ENCODE measurements around the gene RCL1.

RCL1 gene

DNA sequence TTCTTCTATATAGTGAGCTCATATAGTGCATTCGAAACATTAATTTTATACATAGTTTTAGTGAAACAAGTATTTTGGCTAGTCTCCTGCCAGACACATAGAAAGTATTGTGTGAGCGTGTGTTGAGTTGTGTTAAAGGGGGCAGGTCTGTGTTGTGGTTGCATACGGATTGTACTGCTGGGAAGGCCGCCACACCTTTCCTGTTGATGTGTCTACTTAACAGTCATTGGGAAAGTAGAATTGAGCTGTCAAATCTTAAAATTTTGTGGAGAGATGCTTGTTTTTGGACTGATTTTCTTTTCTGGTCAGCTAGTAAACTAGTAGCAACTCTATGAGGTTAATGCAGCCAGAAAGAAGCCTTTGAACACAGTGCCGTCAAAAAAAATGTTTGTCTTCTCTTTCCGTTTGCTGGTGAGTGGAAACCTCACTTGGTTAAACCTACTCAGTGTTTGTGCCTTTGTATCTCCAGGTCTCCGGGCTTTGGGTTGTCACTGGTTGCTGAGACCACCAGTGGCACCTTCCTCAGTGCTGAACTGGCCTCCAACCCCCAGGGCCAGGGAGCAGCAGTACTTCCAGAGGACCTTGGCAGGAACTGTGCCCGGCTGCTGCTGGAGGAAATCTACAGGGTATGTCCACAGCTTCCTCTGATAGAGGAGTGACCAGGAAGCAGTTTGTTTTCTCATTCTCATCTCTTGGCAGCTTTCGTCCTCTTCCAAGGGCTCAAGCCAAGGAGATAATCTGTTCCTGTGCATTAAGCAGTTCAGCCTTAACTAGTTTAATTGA is 51.5 kb downstream of the RCL1 start:
- no peak for DNase-seq

DNA sequence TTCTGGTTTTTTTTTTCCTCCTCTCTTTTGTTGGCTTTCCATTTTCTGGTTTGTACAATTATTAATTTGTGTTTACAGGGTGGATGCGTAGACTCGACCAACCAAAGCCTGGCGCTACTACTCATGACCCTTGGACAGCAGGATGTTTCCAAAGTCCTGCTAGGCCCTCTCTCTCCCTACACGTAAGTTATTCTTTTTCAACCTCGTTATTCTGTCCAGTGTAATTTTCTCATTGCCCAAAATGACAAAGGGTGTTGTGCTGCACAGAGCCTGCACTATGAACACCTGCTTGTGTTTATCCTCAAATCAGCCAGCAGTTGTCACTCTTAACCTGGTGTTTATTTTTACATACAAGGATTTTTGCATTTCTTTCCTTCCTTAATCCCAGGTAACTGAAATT is 56.6 kb downstream of the RCL1 start:
- peak; percentile 38 for DNase-seq

- DNase-seq: no peak
These were observed 58.0 kb downstream of the RCL1 start for GRCh38 chr9:4850603-4851310.

DNA sequence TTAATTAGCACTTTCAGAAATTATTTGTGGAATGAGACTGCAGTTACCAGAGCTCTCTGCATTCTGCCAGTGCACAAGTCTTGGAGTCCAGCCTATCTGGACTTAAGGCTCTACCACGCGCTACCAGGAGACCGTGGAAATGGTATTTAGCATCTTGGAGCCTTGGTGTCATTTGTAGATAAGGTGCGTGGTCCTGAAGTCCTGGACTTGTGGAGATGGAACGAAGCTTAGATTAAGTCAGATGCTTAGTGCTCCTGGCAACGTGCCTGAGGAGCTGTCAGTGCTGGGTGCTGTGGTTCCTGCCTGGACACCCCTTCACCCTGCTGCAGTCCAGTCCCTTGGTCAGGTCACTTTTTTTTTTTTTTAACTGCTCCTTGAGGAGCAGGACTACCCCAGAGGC is 59.7 kb downstream of the RCL1 start:
- DNase-seq: no peak

DNA sequence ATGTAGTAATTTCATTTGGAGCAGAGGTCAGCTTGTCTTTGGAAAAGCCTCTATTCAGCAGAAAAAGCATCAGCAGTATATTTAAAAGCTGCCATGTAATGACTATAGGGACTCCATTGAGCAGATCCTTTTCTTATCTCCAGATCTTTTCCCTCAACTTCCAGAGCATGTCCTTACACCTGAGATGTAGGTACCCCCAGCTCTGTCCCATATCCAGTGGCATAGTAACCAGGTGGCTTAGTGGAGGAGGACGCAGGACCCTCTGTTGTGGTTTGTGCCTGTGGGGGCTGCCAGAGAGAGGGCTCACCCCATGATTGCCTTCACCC is 61.5 kb downstream of the RCL1 start:
- DNase-seq: no peak

DNA sequence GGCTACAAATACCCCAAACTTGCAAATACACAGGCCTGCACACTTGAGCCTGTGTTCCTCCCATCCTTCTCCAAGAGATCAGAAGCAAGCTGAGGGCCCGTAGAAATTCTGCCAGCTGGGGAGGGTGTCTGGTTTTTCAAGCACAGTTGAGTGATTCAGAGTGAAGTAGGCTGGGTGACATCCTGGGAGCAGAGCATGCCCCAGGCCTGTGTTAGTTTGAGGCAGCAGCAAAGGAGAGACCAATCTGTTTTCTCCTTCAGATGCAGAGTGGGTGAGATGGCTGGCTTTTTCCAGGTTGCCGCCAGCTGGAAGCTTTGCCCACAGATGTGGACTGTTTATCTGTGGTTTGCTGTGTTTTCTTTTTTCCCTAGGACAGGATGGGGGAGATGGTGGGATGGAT is 63.1 kb downstream of the RCL1 start:
- no peak for DNase-seq

DNA sequence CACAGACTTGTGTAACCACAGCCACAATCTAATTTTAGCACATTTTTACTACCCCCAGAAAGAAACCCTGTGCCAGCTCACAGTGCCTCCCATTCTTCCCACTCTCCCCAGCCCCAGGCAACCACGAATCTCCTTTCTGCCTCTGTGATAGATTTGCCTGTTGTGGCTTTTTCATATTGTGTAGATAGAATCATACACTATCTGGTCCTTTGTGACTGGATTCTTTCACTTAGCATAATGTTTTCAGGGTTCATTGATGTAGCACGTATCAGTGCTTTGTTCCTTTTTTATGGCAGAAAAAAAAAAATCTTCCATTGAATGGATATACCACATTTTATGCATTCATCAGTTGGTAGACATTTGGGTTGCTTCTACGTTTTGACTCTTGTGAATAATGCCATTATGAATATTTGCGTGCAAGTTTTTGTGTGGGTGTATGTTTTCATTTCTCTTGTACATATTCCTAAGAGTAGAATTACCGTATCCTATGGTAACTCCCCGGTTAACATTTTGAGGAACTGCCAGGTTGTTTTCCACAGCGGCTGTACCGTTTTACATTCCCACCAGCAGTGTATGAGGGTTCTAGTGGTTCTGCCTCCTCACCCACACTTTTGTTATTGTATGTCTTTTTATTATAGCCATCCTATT is 64.5 kb downstream of the RCL1 start:
- no peak for DNase-seq

- DNase-seq: peak; percentile 74
These were observed 66.3 kb downstream of the RCL1 start for GRCh38 chr9:4859035-4859434.

GRCh38 chr9:4860383-4860782 is 67.6 kb downstream of the RCL1 start:
- no peak for DNase-seq

- no peak for DNase-seq
These were observed 68.4 kb downstream of the RCL1 start for GRCh38 chr9:4861145-4861544.

GRCh38 chr9:4861736-4862451 is 69.2 kb downstream of the RCL1 start:
- DNase-seq: no peak

- DNase-seq: no peak
These were observed 69.9 kb downstream of the RCL1 start for GRCh38 chr9:4862506-4863250.

DNA sequence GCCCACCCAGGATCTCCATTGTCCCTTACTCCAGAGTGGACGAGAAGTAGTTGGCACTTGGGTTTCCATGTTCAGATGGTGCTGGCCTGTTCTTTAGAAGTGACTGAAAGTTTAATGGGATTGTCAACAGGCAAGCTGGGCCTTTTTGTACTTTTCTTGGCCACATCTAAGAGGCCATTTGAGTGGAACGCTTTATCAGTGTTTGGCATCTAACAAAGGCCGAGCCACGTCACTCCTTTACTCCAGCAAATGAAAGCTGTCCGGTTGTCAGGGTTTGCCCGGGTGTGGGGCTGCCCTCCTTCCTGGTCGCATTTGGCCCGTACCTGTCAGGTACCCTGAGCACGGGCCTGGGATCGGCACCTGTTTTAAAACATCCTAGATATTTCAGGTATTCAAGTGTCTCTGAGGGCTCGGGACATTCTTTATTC is 71.5 kb downstream of the RCL1 start:
- no peak for DNase-seq

- DNase-seq: no peak
These were observed 72.0 kb downstream of the RCL1 start for GRCh38 chr9:4864698-4865097.

- DNase-seq: no peak
These were observed 72.9 kb downstream of the RCL1 start for GRCh38 chr9:4865681-4866080.

DNA sequence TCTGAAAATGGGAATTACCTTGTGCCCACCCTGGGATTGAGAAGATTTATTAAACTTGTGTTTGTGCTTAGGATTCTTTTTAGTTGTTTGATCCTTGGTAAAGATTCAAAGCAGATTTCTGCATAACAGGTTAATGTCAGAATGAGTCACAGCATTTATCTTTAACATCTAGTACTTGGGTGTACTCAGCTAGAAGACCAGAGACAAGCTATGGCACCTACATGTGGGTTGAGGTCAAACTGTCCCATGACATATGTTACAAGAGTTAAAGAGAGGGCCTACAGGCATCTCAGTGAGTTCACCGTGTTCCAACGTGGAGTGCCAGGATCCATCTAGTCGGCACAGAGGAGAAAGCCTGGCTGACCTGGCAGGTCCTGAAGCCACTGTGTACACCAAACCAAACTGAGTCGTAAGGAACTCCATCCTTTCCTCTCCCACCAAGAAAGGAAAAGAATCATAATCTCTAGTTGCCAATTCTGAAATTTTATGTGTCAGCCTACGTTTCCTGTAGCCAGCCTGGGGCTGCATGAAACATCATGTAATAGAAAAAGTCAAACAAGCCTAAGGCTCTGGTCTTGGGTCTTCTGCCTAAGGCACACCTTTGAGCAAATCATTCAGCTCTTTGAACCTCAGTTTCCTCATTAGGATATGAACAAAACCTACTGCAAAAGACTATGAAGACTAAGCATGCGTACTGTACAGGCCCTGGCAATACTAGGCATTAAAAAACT is 73.7 kb downstream of the RCL1 start:
- DNase-seq: no peak

GRCh38 chr9:4873066-4873465 is 80.3 kb downstream of the RCL1 start:
- DNase-seq: no peak

GRCh38 chr9:4875559-4875958 is 82.8 kb downstream of the RCL1 start:
- DNase-seq: no peak

DNA sequence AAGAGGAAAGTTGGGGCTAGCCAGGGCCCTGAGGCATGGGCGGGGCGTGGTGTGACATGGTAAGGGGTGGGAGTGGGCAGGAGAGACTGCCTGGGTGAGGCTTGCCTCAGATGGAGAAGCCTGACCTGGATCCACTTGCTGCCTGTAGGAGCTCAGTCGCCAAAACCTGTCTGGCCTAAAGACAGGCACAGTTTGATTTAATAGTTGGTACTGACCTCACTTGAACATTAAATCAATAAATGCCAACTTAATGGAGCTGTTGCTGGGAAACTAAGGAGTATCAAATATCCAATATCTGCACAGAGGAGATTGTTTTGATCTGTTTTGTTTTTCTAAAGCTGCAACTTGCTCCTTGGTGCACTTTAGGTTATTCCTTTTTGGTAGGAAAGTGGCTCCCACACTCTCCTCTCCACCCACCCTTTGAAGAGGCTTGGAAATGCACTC is 86.4 kb downstream of the RCL1 start:
- no peak for DNase-seq

- DNase-seq: no peak
These were observed 90.7 kb downstream of the RCL1 start for GRCh38 chr9:4883326-4883873.

GRCh38 chr9:4886698-4887097 is 94.0 kb downstream of the RCL1 start:
- no peak for DNase-seq

DNA sequence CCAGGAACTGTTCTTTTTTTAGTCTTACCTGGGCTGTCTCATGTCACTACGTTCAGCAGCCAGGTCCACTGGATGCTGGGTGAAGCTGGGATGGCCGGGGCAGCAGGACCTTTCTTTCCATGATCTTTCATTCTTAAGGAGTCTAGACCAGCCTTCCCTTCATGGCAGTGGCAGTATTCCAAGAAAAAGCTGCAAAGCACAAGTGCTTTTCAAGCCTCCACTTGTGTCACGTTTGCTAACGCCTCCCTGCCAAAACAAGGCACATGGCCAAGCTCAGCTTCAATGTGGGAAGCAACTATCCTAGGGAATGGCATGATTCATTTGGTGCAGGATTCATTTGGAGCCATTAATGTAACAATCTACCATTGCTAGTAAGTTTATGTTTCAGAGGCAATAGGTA is 94.8 kb downstream of the RCL1 start:
- DNase-seq: peak; percentile 55
